ENCODE data around the gene NSG2. TPM values are rescaled to one million over a fixed set of nuclear protein-coding genes. Genes with fewer than 3 reads are reported as not detected.
"Not testable (repeated sequence)": the region's sequence is repeated elsewhere in the genome, so short reads cannot be mapped to it uniquely, and the experiment has no call there.

The NSG2 gene
- total and polyA plus RNA-seq, 5 donors from 2014 or later: not detected

GRCh38 chr5:174020069-174020927, 25.2 kb upstream of the NSG2 start:
- not testable (repeated sequence) for H3K36me3 Mint-ChIP-seq, H3K9me3 Mint-ChIP-seq
- DNase-seq: peak in 1 of 3 donors; percentile 40

GRCh38 chr5:174020928-174021304, 24.6 kb upstream of the NSG2 start:
- no peak overlapping the region for H3K4me3 ChIP-seq (ENCODE audit: low read depth, low read length)
- no peaks in the 10 kb centered on the region for H3K9me3 ChIP-seq (ENCODE audit: control insufficient read depth in 2 of 2, low read length in 2 of 2)
- H3K27me3 Mint-ChIP-seq: peaks cover 23% of the 10 kb centered on the region
- no peak overlapping the region for H3K27ac ChIP-seq (ENCODE audit: insufficient read depth, low read length, poor library complexity, severe bottlenecking)
- H3K4me1 ChIP-seq (ENCODE audit: control insufficient read depth, insufficient read depth, low read length, poor library complexity, severe bottlenecking): no peaks in the 10 kb centered on the region
- H3K4me3 Mint-ChIP-seq: no peak overlapping the region
- no peak overlapping the region for H3K27ac Mint-ChIP-seq
- H3K27me3 ChIP-seq (ENCODE audit: control insufficient read depth, insufficient read depth, low read length): peaks cover 3% of the 10 kb centered on the region
- DNase-seq (no peak), ATAC-seq (ENCODE audit: low read depth in 2 of 2) (no peak)
- H3K4me1 Mint-ChIP-seq: no peaks in the 10 kb centered on the region
- no peaks in the 10 kb centered on the region for H3K36me3 Mint-ChIP-seq
- no peaks in the 10 kb centered on the region for H3K36me3 ChIP-seq (ENCODE audit: control insufficient read depth, insufficient read depth, low read length)
- peaks cover 0 to 4% (median 0%) of the 10 kb centered on the region in 7 donors for H3K9me3 Mint-ChIP-seq

More at GRCh38 chr5:174020069-174020927, 25.2 kb upstream of the NSG2 start:
- not testable (repeated sequence) for H3K27ac ChIP-seq (ENCODE audit: insufficient read depth, low read length, poor library complexity, severe bottlenecking); H3K27ac Mint-ChIP-seq; H3K9me3 ChIP-seq (ENCODE audit: control insufficient read depth in 2 of 2, low read length in 2 of 2); ATAC-seq (ENCODE audit: low read depth in 2 of 2); H3K27me3 ChIP-seq (ENCODE audit: control insufficient read depth, insufficient read depth, low read length); H3K4me3 ChIP-seq (ENCODE audit: low read depth, low read length); H3K4me1 Mint-ChIP-seq; H3K36me3 ChIP-seq (ENCODE audit: control insufficient read depth, insufficient read depth, low read length); H3K4me3 Mint-ChIP-seq; H3K4me1 ChIP-seq (ENCODE audit: control insufficient read depth, insufficient read depth, low read length, poor library complexity, severe bottlenecking)
- H3K27me3 Mint-ChIP-seq: peaks cover 23% of the 10 kb centered on the region

GRCh38 chr5:174022384-174023095, 23.0 kb upstream of the NSG2 start:
- peaks cover 0 to 6% (median 0%) of the 10 kb centered on the region in 7 donors for H3K9me3 Mint-ChIP-seq
- Histone ChIP-seq H3K27ac (ENCODE audit: insufficient read depth, low read length, poor library complexity, severe bottlenecking) (no peak overlapping the region), H3K9me3 (ENCODE audit: control insufficient read depth in 2 of 2, low read length in 2 of 2) (no peaks in the 10 kb centered on the region), H3K27me3 (ENCODE audit: control insufficient read depth, insufficient read depth, low read length) (peaks cover 3% of the 10 kb centered on the region), H3K36me3 (ENCODE audit: control insufficient read depth, insufficient read depth, low read length) (no peaks in the 10 kb centered on the region), H3K4me3 (ENCODE audit: low read depth, low read length) (no peak overlapping the region), H3K4me1 (ENCODE audit: control insufficient read depth, insufficient read depth, low read length, poor library complexity, severe bottlenecking) (no peaks in the 10 kb centered on the region)
- no peaks in the 10 kb centered on the region for H3K4me1 Mint-ChIP-seq
- H3K27ac Mint-ChIP-seq: no peak overlapping the region
- ATAC-seq (ENCODE audit: low read depth in 2 of 2): no peak
- H3K36me3 Mint-ChIP-seq: no peaks in the 10 kb centered on the region
- H3K4me3 Mint-ChIP-seq: no peak overlapping the region
- peaks cover 23% of the 10 kb centered on the region for H3K27me3 Mint-ChIP-seq
- no peak for DNase-seq

- DNase-seq (no peak), ATAC-seq (ENCODE audit: low read depth in 2 of 2) (no peak)
- no peaks in the 10 kb centered on the region for H3K27me3 Mint-ChIP-seq
- no peaks in the 10 kb centered on the region for H3K27me3 ChIP-seq (ENCODE audit: control insufficient read depth, insufficient read depth, low read length)
- H3K9me3 ChIP-seq (ENCODE audit: control insufficient read depth in 2 of 2, low read length in 2 of 2): no peaks in the 10 kb centered on the region
- H3K4me3 Mint-ChIP-seq: no peak overlapping the region
- no peak overlapping the region for H3K27ac ChIP-seq (ENCODE audit: insufficient read depth, low read length, poor library complexity, severe bottlenecking)
- H3K9me3 Mint-ChIP-seq: peaks cover 2 to 24% (median 12%) of the 10 kb centered on the region in 7 donors
- no peaks in the 10 kb centered on the region for H3K36me3 ChIP-seq (ENCODE audit: control insufficient read depth, insufficient read depth, low read length)
- H3K4me3 ChIP-seq (ENCODE audit: low read depth, low read length): no peak overlapping the region
- no peak overlapping the region for H3K27ac Mint-ChIP-seq
- H3K4me1 Mint-ChIP-seq: no peaks in the 10 kb centered on the region
- no peaks in the 10 kb centered on the region for H3K36me3 Mint-ChIP-seq
- no peaks in the 10 kb centered on the region for H3K4me1 ChIP-seq (ENCODE audit: control insufficient read depth, insufficient read depth, low read length, poor library complexity, severe bottlenecking)
Observed at GRCh38 chr5:174030286-174030685, 15.2 kb upstream of the NSG2 start.

- ATAC-seq (ENCODE audit: low read depth in 2 of 2) (no peak), DNase-seq (no peak)
- peaks cover 0 to 4% (median 0%) of the 10 kb centered on the region in 7 donors for H3K9me3 Mint-ChIP-seq
- Histone ChIP-seq H3K27me3 (ENCODE audit: control insufficient read depth, insufficient read depth, low read length) (peaks cover 2% of the 10 kb centered on the region), H3K4me1 (ENCODE audit: control insufficient read depth, insufficient read depth, low read length, poor library complexity, severe bottlenecking) (no peaks in the 10 kb centered on the region), H3K9me3 (ENCODE audit: control insufficient read depth in 2 of 2, low read length in 2 of 2) (no peaks in the 10 kb centered on the region), H3K36me3 (ENCODE audit: control insufficient read depth, insufficient read depth, low read length) (no peaks in the 10 kb centered on the region), H3K27ac (ENCODE audit: insufficient read depth, low read length, poor library complexity, severe bottlenecking) (no peak overlapping the region), H3K4me3 (ENCODE audit: low read depth, low read length) (no peak overlapping the region)
- no peak overlapping the region for H3K27ac Mint-ChIP-seq
- H3K27me3 Mint-ChIP-seq: peaks cover 6% of the 10 kb centered on the region
- H3K36me3 Mint-ChIP-seq: no peaks in the 10 kb centered on the region
- no peaks in the 10 kb centered on the region for H3K4me1 Mint-ChIP-seq
- H3K4me3 Mint-ChIP-seq: no peak overlapping the region
Observed at GRCh38 chr5:174044466-174045254, 846 bp upstream of the NSG2 start.

GRCh38 chr5:174046558-174046957, 1.1 kb downstream of the NSG2 start:
- H3K36me3 Mint-ChIP-seq: no peaks in the 10 kb centered on the region
- peaks cover 2% of the 10 kb centered on the region for H3K27me3 ChIP-seq (ENCODE audit: control insufficient read depth, insufficient read depth, low read length)
- no peak overlapping the region for H3K27ac Mint-ChIP-seq
- H3K27ac ChIP-seq (ENCODE audit: insufficient read depth, low read length, poor library complexity, severe bottlenecking): no peak overlapping the region
- H3K36me3 ChIP-seq (ENCODE audit: control insufficient read depth, insufficient read depth, low read length): no peaks in the 10 kb centered on the region
- H3K27me3 Mint-ChIP-seq: peaks cover 4% of the 10 kb centered on the region
- no peaks in the 10 kb centered on the region for H3K4me1 Mint-ChIP-seq
- H3K4me1 ChIP-seq (ENCODE audit: control insufficient read depth, insufficient read depth, low read length, poor library complexity, severe bottlenecking): no peaks in the 10 kb centered on the region
- H3K9me3 Mint-ChIP-seq: peaks cover 0 to 4% (median 0%) of the 10 kb centered on the region in 7 donors
- no peak overlapping the region for H3K4me3 ChIP-seq (ENCODE audit: low read depth, low read length)
- DNase-seq (no peak), ATAC-seq (ENCODE audit: low read depth in 2 of 2) (no peak)
- no peak overlapping the region for H3K4me3 Mint-ChIP-seq
- H3K9me3 ChIP-seq (ENCODE audit: control insufficient read depth in 2 of 2, low read length in 2 of 2): no peaks in the 10 kb centered on the region

GRCh38 chr5:174047472-174048099, 2.1 kb downstream of the NSG2 start:
- H3K4me1 Mint-ChIP-seq: no peaks in the 10 kb centered on the region
- peaks cover 4% of the 10 kb centered on the region for H3K27me3 Mint-ChIP-seq
- ATAC-seq (ENCODE audit: low read depth in 2 of 2): no peak
- no peak for DNase-seq
- H3K27me3 ChIP-seq (ENCODE audit: control insufficient read depth, insufficient read depth, low read length): peaks cover 2% of the 10 kb centered on the region
- H3K9me3 ChIP-seq (ENCODE audit: control insufficient read depth in 2 of 2, low read length in 2 of 2): no peaks in the 10 kb centered on the region
- no peak overlapping the region for H3K4me3 ChIP-seq (ENCODE audit: low read depth, low read length)
- no peak overlapping the region for H3K27ac ChIP-seq (ENCODE audit: insufficient read depth, low read length, poor library complexity, severe bottlenecking)
- peaks cover 0 to 4% (median 0%) of the 10 kb centered on the region in 7 donors for H3K9me3 Mint-ChIP-seq
- H3K4me3 Mint-ChIP-seq: no peak overlapping the region
- no peak overlapping the region for H3K27ac Mint-ChIP-seq
- no peaks in the 10 kb centered on the region for H3K4me1 ChIP-seq (ENCODE audit: control insufficient read depth, insufficient read depth, low read length, poor library complexity, severe bottlenecking)
- no peaks in the 10 kb centered on the region for H3K36me3 Mint-ChIP-seq
- H3K36me3 ChIP-seq (ENCODE audit: control insufficient read depth, insufficient read depth, low read length): no peaks in the 10 kb centered on the region
